ENCODE data around the gene IFT88.

DNA sequence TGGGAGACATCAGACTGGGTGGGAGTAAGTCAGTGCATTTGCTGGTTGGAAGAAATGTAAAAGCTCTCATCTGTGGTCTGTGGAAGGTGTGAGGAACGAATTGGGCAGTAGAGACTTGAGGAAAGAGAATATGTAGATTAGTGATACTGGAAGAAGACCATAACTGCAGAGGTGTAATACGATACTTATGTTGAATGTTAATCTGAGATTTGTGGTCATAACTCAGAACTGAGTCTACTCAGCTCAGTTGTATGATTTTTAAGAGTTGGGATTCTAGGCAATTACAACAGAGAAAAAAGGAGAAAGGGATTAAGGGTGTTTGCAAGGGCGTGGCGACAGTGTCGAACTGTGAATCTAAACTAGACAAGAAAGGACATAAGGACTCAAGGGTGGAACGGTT, 133.3 kb downstream of the IFT88 start:
- TF ChIP-seq, protein P1, sequence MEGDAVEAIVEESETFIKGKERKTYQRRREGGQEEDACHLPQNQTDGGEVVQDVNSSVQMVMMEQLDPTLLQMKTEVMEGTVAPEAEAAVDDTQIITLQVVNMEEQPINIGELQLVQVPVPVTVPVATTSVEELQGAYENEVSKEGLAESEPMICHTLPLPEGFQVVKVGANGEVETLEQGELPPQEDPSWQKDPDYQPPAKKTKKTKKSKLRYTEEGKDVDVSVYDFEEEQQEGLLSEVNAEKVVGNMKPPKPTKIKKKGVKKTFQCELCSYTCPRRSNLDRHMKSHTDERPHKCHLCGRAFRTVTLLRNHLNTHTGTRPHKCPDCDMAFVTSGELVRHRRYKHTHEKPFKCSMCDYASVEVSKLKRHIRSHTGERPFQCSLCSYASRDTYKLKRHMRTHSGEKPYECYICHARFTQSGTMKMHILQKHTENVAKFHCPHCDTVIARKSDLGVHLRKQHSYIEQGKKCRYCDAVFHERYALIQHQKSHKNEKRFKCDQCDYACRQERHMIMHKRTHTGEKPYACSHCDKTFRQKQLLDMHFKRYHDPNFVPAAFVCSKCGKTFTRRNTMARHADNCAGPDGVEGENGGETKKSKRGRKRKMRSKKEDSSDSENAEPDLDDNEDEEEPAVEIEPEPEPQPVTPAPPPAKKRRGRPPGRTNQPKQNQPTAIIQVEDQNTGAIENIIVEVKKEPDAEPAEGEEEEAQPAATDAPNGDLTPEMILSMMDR (IDR thresholded peaks at IDR 0.05; ENCODE audit: control extremely low read depth in 1 of 3, insufficient read depth in 1 of 3, low read depth in 1 of 3, low read length in 3 of 3) = no peak
- TF ChIP-seq TAF1 (IDR thresholded peaks at IDR 0.05; ENCODE audit: low read depth, low read length) (no peak), SRF (IDR thresholded peaks at IDR 0.05; ENCODE audit: low read depth, low read length) (no peak), ZNF274 (IDR thresholded peaks at IDR 0.05; ENCODE audit: borderline replicate concordance, extremely low read depth, low read length) (no peak), EZH2 (IDR thresholded peaks at IDR 0.05; ENCODE audit: low read depth, low read length, severe bottlenecking) (no peak), GABPA (IDR thresholded peaks at IDR 0.05; ENCODE audit: borderline replicate concordance, insufficient read depth, low read length) (no peak), POLR2A (IDR thresholded peaks at IDR 0.05; ENCODE audit: control extremely low read depth in 1 of 2, low read depth in 2 of 2, low read length in 2 of 2) (no peak), SP4 (IDR thresholded peaks at IDR 0.05; ENCODE audit: low read length) (no peak), SP1 (IDR thresholded peaks at IDR 0.05; ENCODE audit: low read depth, low read length) (no peak)
- TF ChIP-seq, protein P2, sequence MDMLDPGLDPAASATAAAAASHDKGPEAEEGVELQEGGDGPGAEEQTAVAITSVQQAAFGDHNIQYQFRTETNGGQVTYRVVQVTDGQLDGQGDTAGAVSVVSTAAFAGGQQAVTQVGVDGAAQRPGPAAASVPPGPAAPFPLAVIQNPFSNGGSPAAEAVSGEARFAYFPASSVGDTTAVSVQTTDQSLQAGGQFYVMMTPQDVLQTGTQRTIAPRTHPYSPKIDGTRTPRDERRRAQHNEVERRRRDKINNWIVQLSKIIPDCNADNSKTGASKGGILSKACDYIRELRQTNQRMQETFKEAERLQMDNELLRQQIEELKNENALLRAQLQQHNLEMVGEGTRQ (IDR thresholded peaks at IDR 0.05; ENCODE audit: low read length) = no peak

Measured in H1 (cell line).